BE2C (cell line): Measurements from ENCODE around the gene ZNF277.
"Not testable (repeated sequence)": the region's sequence is repeated elsewhere in the genome, so short reads cannot be mapped to it uniquely, and the experiment has no call there.

Experiments used
- DNase-seq: peaks from one replicate; pipeline ENCODE4 v3.0.0-alpha.2; 2020
- H3K27me3 ChIP-seq: fragments of 250-450 bp; sonication (Bioruptor Pico); 2 replicates; pipeline ENCODE4 v1.5.1; 2020; ENCODE audit warnings: mild to moderate bottlenecking
- H3K36me3 ChIP-seq: fragments of 250-450 bp; sonication (Bioruptor Pico); 2 replicates; pipeline ENCODE4 v1.5.1; 2020; ENCODE audit warnings: mild to moderate bottlenecking
- H3K4me1 ChIP-seq: fragments of 250-450 bp; sonication (Bioruptor Pico); 2 replicates; pipeline ENCODE4 v1.5.1; 2020
- H3K4me3 ChIP-seq: 2 replicates; pipeline ENCODE4 v1.5.1; 2011; ENCODE audit warnings: low read depth, low read length
- H3K9me3 ChIP-seq: fragments of 250-450 bp; sonication (Bioruptor Pico); 2 replicates; pipeline ENCODE4 v1.5.1; 2020
- TF ChIP-seq, protein P1 (sequence below): IDR thresholded peaks from 2 replicates; pipeline ENCODE4 v1.5.1; 2012; ENCODE audit warnings: mild to moderate bottlenecking, low read depth, low read length

The ZNF277 gene

DNA sequence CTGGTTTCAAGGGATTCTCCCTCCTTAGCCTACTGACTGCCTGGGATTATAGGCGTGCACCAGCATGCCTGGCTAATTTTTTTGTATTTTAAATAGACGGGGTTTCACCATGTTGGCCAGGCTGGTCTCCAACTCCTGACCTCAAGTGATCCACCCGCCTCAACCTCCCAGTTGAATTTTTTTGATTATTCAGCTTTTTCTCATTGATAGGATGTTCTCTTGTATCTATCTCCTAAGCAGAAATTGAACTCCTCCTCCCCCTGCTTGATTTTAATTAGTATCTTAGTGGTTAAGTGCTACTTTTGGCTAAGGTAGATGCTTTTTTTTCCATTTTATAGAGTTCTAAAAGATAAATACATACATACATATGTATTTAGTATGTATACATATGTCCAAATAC lies 101.0 kb downstream of the ZNF277 start:
- H3K4me3 ChIP-seq = no peak overlapping the region
- no peaks in the 10 kb centered on the region for H3K4me1 ChIP-seq
- no peak for DNase-seq
- 0 out of 2 replicates have a peak, but pooled peaks cover 3% of the 10 kb centered on the region for H3K9me3 ChIP-seq
- H3K36me3 ChIP-seq = no peaks in the 10 kb centered on the region
- TF ChIP-seq, protein P1, sequence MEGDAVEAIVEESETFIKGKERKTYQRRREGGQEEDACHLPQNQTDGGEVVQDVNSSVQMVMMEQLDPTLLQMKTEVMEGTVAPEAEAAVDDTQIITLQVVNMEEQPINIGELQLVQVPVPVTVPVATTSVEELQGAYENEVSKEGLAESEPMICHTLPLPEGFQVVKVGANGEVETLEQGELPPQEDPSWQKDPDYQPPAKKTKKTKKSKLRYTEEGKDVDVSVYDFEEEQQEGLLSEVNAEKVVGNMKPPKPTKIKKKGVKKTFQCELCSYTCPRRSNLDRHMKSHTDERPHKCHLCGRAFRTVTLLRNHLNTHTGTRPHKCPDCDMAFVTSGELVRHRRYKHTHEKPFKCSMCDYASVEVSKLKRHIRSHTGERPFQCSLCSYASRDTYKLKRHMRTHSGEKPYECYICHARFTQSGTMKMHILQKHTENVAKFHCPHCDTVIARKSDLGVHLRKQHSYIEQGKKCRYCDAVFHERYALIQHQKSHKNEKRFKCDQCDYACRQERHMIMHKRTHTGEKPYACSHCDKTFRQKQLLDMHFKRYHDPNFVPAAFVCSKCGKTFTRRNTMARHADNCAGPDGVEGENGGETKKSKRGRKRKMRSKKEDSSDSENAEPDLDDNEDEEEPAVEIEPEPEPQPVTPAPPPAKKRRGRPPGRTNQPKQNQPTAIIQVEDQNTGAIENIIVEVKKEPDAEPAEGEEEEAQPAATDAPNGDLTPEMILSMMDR = no peak
- no peaks in the 10 kb centered on the region for H3K27me3 ChIP-seq

DNA sequence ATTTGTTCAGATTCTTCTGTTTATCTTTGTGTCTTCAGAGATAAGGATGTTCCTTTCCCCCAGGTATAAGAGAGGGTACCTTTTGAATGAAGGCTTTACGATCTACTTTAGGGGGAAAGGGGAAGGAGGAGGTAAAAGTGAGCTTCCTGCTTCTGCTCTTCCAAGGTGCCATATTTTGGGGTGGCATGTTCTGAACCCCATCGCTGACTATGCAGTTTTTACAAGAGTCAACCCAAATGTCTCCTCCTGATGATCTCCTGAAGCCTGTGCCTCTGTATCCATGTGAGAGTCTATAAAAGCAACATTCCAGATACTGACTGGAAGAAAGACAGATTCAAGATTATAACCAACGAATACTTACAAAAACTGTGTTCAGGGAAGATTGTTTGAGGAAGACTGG lies 102.5 kb downstream of the ZNF277 start:
- Histone ChIP-seq H3K9me3 (0 out of 2 replicates have a peak, but pooled peaks cover 3% of the 10 kb centered on the region), H3K4me1 (no peaks in the 10 kb centered on the region), H3K27me3 (no peaks in the 10 kb centered on the region), H3K4me3 (no peak overlapping the region), H3K36me3 (no peaks in the 10 kb centered on the region)
- no peak for DNase-seq
- TF ChIP-seq, protein P1 = no peak

DNA sequence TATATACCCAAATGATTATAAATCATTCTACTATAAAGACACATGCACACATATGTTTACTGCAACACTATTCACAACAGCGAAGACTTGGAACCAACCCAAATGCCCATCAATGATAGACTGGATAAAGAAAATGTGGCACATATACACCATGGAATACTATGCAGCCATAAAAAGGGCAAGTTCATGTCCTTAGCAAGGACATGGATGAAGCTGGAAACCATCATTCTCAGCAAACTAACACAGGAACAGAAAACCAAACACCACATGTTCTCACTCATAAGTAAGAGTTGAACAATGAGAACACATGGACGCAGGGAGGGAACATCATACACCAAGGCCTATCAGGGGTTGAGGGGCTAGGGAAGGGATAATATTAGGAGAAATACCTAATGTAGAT lies 110.3 kb downstream of the ZNF277 start:
- not testable (repeated sequence) for H3K4me1 ChIP-seq, H3K9me3 ChIP-seq, H3K4me3 ChIP-seq, DNase-seq, H3K36me3 ChIP-seq, H3K27me3 ChIP-seq

DNA sequence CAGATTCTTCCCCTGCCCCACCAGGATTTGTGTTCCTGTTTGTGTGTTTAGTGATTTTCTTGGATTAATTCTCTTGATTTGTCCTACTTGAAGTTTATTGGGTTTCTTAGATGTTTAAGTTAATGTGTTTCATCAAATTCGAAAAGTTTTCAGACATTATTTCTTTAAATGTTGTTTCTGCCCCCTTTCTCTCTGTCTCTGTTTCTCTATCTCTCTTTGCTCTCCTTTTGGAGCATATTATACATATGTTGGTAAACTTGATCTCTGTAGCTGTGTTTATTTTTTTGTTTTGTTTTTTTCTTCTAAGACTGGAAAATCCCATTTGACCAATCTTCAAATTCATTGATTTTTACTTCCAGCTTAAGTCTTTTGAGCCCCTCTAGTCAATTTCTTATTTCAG lies 115.6 kb downstream of the ZNF277 start:
- no peak for DNase-seq
- no peaks in the 10 kb centered on the region for H3K9me3 ChIP-seq
- no peaks in the 10 kb centered on the region for H3K27me3 ChIP-seq
- no peaks in the 10 kb centered on the region; the same call in 1 of the 2 replicates for H3K36me3 ChIP-seq
- TF ChIP-seq, protein P1 = no peak
- no peaks in the 10 kb centered on the region for H3K4me1 ChIP-seq
- no peak overlapping the region for H3K4me3 ChIP-seq

DNA sequence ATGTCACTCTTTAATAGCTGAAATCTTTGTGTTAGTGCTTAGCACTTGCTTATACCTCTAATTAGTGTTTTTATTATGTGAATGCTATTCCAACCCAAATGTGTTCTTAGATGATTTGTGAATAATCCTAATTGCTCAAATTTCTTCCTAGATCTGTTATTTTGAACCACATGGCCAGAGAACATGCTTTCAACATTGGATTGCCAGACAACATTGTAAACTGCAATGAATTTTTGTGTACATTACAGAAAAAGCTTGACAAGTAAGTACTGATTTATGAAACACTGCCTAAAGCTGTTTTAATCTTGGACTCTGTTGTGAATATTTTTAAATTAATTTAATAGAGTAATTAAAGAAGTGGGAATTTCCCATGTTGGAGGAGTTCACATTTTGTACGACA lies 121.1 kb downstream of the ZNF277 start:
- H3K9me3 ChIP-seq = no peaks in the 10 kb centered on the region; the same call in 1 of the 2 replicates
- H3K4me1 ChIP-seq = no peaks in the 10 kb centered on the region
- no peak for DNase-seq
- TF ChIP-seq, protein P1 = no peak
- no peaks in the 10 kb centered on the region for H3K27me3 ChIP-seq
- no peak overlapping the region for H3K4me3 ChIP-seq
- no peaks in the 10 kb centered on the region; the same call in 1 of the 2 replicates for H3K36me3 ChIP-seq

DNA sequence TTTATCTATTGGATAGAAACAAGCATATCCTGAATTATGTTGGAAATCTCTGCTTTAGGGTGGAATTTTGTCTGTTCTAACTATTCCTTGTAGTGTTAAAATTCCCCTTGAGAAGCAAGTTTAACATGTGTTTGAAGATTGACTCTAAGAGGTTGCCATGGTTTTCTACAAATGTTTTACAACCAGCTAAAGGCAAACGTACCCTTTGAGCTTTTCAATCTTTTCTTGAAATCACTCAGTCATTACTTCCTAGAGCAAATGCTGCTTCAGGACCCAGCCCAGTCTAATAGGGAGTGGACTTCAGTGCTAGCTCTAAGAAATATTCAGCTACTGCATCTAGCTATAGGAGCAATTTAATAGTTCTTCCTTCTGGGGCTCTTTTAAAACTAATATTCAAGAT lies 125.0 kb downstream of the ZNF277 start:
- TF ChIP-seq, protein P1 = no peak
- Histone ChIP-seq H3K4me3 (no peak overlapping the region), H3K27me3 (no peaks in the 10 kb centered on the region), H3K36me3 (no peaks in the 10 kb centered on the region; the same call in 1 of the 2 replicates), H3K4me1 (no peaks in the 10 kb centered on the region), H3K9me3 (no peaks in the 10 kb centered on the region; the same call in 1 of the 2 replicates)
- DNase-seq = no peak

DNA sequence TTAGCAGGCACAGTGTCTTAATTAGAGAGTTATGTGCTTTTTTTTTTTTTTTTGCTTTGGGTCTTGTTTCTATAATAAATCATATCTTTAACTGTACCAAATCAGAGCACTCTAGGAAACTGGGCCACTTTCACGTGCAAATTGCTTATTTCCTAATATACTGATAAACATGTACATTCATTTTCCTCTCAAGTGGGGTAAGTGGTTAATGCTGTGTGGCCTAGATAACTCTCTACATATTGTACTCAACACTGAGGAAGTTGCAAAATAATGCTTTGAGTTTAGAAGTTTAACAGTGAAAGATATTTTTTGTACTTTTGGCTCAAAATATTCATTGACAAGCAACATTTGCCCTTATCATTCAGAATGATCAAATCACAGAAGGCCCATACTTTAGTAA lies 127.9 kb downstream of the ZNF277 start:
- no peaks in the 10 kb centered on the region; the same call in 1 of the 2 replicates for H3K9me3 ChIP-seq
- DNase-seq = no peak
- H3K27me3 ChIP-seq = no peaks in the 10 kb centered on the region
- TF ChIP-seq, protein P1 = no peak
- no peaks in the 10 kb centered on the region for H3K4me1 ChIP-seq
- H3K4me3 ChIP-seq = no peak overlapping the region
- H3K36me3 ChIP-seq = no peaks in the 10 kb centered on the region
